IPS DF 4.7 (cell line): ENCODE results near the gene EVI2A.
"Not testable (repeated sequence)": the region's sequence is repeated elsewhere in the genome, so short reads cannot be mapped to it uniquely, and the experiment has no call there.

ENCODE experiments used
- DNase-seq: peaks from one replicate; pipeline ENCODE4 v3.0.0-alpha.2; 2013; ENCODE audit warnings: low spot score; ENCODE audit errors: extremely low read depth

Gene EVI2A, protein sequence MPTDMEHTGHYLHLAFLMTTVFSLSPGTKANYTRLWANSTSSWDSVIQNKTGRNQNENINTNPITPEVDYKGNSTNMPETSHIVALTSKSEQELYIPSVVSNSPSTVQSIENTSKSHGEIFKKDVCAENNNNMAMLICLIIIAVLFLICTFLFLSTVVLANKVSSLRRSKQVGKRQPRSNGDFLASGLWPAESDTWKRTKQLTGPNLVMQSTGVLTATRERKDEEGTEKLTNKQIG

DNA sequence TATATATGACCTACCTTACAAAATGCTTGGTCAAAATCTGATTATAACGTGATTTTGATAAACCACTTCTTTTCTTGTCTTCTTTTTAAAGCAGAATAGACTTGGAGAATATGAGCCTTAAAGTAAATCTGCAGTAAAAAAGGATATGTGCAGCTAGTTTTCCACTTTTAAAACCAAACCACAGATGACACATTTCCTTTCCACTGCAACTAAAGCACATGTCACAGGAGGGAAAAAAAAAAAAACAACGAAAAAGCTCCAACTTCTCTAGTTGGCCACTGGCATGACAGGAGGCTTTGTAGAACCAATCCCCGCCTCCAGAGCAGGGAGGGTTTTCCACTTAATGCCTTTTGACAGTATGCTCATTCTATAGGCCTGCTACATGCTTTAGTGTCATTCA, at the start of gene EVI2A:
EVI2A (minus strand) TSS at position 142 of the 400 bp plus-strand sequence. CDS start 2,609 bp downstream, outside the sequence.
- no peak for DNase-seq

DNA sequence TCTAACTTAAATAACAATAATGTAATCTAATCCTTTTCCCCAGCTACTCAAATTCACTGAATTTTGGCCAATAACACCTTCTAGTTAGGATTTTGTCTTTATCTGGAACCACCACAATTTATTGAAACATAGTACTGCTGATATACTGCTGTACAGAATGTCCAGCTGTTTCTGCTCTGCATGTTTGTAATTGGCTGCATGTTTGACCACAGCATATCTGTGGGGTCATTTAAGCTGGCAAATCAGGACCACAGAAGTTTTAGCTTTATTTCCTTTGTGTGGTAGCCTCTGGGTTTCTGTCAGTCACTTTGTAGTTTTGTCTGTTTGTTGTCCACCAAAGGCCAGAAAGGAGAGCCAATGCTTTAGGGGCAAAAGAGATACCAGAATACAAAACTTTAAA, 47.8 kb upstream of the EVI2A start:
- DNase-seq, result no peak

DNA sequence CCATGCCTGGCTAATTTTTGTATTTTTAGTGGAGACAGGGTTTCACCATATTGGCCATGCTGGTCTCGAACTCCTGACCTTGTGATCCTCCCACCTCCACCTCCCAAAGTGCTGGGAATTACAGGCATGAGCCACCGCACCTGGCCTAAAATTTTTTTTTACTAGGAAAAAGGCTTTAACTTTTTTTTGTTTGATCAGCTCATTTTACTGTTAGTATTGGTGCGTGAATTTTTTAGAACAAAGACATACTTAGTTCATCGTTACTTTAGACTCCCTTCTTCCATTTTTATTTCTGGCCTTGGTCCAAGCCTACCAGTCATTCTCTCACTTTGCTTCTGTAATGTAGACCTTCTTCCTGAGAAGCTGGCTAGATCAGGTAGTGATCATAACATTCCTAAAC, 44.7 kb upstream of the EVI2A start:
- DNase-seq, result no peak

DNA sequence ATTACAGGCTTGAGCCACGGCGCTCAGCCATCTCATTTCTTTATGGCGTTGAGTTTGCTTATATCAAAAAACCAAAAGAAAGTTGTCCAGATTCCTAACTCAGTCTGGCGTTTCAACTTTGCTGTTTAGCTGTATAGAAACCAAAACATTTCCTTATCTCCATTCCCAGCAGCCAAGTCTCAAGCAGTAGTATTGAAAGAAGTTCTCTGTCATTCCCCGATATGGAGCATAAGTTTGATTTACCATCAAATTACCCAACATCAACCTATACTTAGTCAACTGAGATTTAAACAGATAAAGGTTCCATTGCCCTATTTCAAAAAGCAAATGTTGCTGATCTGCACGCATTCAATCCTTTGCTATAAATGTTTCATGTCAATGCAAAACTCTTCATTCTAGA, 42.6 kb upstream of the EVI2A start:
- DNase-seq, result no peak

DNA sequence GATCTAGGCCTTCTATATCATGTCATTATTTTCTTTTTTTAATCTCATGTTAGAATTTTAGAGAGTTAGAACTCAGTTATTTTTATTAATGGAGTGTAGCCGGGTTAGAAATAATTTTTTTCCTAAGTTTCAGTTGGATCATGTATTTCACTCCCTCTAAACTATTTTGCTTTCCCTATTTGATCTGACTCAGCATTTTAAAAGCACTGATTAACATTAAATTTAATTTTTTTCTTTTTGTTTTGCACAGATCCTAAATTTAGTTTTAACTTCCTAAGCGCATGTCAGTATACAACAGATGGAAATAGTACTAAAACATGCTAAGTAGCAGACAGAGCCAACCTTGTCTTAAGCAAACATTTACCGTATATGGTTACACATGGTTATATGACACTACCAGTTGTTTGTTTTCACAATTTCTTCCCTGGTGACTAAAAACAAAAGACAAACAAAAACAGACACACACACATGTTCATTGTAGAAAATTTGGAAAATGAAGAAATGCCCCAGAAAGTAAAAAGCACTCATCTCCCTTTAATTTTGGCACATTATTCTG, 36.5 kb upstream of the EVI2A start:
- DNase-seq, result no peak

DNA sequence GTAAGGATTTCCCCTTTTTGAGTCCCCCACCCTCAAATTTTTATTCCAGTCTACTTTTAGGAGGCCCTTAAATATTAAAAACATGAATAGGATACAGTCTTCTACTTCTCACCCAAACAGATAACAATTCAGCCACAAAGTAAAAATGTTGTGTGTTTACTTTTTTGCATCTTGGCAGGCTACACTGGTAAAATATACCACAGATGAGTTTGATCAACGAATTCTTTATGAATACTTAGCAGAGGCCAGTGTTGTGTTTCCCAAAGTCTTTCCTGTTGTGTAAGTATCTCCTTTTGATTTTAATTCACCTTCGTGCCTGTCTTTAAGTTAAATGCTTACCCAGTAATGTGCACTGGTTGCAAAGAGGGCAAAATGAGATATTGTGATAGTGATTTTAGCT, 35.7 kb upstream of the EVI2A start:
- no peak for DNase-seq

DNA sequence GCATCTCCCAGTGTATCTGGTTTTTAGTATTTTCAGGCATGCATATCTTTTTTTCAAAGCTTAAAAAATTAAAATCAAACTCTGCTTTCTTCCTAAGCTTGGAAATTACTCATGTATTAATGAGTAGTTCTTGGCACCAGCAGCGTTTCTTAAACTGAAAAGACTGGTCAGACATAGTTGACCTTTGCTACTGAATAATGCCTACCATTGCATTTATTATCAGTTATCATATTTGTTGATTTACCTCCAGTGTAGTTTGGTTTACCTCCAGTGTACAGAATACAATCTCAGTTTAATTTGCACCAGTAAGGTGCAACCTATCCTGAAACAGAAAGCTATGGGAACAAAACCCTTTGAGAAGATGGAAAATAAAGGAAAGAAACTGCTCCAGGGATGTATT, 34.5 kb upstream of the EVI2A start:
- DNase-seq, result no peak

DNA sequence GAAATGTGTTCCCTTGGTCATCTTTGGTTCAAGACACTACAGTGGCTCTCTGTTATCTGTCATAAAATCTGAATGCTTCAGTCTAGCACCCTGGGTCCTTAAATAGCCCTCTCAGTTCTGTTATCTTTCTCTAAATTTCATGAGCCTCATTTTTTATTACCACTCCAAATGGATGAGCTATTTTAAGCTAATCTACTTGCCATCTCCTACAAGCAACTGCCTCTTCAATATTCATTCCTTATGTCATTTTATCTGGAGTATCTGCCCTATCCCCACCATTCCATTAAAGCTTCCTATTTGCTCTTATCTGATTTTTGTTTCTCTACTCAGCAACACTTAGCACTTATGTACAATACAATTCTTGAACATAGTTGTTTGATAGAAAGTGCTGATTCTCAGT, 28.0 kb upstream of the EVI2A start:
- DNase-seq, result no peak

DNA sequence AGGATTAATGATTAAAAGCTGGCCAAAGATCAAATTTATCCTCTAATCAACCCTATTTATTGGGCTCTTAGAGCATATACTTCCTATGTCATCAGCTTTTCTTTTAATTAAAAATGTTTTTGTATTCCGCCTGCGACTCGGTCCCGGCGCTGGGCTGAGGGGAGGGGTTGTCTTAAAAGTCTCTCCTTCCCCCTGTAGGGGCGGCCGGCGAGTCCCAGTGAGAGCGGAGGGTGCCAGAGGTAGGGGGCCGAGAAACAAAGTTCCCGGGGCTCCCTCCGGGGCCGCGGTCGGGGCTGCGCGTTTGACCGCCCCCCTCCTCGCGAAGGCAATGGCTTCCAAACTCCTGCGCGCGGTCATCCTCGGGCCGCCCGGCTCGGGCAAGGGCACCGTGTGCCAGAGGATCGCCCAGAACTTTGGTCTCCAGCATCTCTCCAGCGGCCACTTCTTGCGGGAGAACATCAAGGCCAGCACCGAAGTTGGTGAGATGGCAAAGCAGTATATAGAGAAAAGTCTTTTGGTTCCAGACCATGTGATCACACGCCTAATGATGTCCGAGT, 23.8 kb upstream of the EVI2A start:
- not testable (repeated sequence) for DNase-seq

DNA sequence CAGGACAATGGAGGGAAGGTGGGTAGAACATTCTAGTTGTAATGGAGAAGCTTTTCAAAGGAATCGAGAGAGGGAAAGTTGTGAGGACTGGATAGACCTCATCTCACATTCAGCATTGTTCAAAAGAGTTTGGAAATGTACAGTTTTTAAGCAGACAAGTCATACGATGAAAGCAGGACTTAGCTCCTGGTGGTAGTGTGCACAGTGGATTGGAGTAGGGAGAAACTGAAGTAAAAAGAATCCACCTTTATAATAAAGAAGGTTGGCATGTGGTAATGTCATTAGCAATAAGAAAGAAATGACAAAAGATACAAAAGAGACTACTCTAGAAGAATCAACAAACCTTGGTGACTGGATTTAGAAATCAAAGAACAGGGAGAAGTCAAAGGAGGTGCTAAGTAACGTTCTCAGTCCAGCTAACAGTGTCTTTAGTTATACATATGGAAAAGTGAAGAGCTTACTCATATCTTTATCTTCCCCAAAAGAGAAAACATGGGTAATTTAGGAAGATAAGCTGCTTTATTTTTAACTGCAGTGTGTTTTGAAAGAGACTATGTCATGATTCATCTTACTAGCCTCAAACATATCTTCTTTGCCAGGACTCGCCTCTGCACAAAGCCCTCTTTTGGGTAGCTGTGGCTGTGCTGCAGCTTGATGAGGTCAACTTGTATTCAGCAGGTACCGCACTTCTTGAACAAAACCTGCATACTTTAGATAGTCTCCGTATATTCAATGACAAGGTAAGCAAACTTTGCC, 18.7 kb upstream of the EVI2A start:
- no peak for DNase-seq

DNA sequence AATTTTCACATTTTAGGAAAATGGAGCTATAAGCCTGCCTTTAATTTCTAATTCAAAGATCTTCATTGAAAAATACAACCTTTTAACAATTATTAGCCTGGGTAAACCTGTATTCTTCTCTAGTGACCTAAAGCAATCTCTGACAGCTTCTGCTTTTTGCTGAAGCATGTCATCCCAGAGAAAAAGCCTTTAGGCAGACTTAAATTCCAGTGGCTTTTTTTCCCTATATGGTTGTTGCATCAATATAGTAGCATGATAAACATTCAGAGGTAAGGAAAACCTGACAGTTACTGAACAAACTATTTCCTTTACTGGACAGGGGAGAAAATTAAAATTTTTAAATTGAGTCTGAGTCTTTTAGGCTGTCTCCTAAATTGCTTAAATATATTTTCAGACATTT, 7.8 kb upstream of the EVI2A start:
- DNase-seq, result no peak

DNA sequence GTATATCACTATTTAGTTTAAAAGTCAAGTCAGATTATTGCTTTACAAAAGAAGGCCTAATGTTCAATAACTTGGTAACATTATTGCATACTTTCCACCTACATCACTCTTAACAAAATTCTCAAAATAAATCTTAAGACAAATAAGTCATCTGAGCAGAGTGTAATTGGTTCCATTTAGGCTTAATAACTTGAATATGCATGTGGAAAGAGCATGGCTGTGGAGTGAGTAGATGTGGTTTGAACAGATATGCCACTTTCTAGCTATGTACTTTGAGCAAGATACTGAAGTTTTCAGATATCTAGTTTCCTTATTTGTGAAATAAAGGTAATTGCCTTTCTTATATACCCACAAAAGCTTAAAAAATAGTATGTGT, 6.7 kb upstream of the EVI2A start:
- DNase-seq, result no peak

DNA sequence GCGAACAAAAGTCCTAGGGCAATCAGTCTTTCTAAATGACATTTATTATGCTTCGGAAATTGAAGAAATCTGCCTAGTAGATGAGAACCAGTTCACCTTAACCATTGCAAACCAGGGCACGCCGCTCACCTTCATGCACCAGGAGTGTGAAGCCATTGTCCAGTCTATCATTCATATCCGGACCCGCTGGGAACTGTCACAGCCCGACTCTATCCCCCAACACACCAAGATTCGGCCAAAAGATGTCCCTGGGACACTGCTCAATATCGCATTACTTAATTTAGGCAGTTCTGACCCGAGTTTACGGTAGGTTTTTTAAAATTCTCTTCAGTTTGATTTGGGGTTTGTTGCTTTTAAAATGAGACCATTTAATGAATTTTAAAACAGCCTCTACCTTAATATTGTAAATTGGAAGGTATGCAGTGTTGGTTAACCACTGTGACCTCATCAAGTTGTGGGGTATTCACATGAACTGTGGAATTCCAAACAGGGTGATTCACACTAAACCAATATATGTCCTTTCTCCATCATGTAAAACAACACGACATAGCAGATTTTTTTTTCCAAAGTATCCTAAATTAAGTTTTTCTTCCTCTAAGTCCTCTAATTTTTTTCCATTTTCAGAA, 6.2 kb upstream of the EVI2A start:
- DNase-seq, result no peak

DNA sequence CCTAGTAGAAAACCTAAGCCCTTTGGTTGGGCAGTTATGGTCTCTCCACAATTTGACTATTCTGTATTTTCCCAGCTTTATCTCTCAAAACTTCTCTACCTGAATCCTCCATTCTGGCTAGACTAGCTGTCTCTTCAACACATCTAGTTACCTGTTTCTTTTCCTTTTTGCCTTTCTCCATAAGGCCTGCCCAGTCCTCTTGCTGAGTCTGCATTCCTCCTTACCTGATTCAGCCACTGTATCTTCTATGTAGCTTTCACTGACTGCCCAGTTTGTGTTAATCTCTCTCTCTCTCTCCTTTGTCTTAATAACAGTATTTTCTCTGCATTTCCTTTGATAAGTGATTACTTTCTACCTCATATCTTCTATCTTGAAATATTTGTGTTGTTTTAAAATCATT, 2.1 kb upstream of the EVI2A start:
- DNase-seq, result no peak

DNA sequence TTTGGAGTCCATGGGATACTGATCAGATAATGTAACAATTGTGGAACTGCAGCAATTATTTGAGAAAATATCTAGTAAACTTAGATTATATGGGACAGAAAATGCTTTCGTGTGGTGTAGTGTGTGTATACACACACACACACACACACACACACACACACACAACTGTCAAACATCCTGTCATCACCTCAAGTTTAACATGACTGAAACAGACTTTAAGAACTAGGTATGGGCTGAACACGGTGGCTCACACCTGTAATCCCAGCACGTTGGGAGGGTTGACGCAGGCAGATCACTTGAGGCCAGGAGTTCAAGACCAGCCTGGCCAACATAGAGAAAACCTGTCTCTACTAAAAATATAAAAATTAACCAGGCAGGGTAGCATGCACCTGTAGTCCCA, 544 bp upstream of the EVI2A start:
- no peak for DNase-seq

DNA sequence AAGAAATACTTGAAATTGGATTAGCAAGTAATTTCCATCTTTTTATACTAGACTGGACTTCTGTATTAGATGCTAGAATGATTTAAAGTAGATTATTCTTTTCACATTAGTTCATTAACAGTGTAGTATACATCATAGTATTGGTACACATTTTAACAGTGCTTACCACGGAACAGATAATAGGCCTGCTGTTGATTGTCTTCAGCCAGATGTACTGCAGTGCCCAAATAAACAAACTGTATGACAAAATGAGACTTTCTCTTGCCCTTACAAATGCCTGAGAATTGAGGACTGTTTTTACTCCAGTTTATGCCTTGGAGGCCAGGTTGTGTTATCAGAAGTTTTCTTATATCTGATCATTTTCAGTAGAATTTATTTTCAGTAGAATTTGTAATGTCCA, 631 bp downstream of the EVI2A start:
- DNase-seq, result no peak

DNA sequence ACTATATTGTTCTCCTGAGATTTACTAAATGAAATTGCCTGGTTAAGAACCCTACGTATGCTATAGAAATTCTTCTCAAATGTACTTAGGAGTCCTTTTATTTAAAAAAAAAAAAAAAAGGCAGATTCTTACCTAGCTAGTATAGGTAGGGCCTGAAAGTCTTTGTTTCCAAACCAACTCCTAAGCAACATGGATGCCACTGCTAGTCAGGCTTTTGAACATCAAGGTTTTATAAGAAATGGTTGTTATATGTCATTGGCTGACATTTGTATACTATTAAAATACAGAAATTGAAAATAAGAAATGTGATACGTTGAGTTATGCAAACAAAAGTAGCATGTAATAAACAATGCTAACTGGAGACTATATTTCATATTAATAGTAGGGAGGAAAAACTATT, 1.2 kb downstream of the EVI2A start:
- DNase-seq, result no peak

DNA sequence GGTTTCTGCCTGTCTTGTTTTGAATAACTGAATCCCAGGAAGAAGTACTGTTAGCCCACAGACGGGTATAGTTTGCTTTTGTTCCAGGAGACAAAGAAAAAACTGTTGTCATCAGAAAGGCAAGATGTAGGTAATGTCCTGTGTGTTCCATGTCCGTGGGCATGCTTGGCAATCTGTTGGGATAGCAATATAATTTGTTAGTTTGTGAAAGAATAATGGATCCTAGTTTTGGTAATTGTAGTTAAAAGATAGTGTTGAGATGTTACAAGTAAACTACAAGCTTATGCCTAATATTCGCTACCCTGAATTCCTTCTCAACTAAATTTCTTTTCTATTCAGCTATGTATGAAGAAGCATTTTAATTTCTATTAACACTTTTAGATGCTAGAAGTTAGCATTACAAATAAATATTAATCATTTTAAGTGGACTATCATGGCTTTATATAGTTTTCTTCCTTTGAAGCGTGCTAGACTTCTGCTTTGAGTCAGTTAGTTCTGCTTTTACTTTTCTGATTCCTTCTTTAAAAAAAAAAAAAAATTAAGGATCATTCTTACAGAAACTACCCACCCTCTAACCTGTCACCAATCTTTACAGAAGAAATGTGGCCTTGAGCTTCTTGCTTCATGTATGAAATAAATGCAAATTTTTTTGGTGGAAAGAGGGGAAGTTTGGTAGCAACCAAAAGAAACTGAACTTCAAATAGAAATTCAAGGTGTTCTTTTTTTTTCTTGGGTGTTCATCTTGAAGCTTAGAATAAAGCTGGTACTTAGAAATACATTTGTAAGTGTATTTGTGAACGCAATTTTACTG, 2.4 kb downstream of the EVI2A start:
- DNase-seq, result no peak

DNA sequence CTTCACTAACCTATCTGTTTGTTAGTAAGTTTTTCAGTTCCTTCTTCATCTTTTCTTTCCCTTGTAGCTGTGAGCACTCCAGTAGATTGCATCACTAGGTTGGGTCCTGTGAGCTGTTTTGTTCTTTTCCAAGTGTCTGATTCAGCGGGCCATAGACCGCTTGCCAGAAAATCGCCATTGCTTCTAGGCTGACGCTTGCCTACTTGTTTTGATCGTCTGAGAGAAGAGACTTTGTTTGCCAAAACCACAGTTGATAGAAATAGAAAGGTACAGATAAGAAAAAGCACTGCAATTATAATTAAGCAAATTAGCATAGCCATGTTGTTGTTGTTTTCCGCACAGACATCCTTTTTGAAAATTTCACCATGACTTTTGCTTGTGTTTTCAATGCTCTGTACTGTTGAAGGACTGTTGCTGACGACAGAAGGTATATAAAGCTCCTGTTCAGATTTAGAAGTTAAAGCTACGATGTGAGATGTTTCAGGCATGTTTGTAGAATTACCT, 3.1 kb downstream of the EVI2A start:
- no peak for DNase-seq

DNA sequence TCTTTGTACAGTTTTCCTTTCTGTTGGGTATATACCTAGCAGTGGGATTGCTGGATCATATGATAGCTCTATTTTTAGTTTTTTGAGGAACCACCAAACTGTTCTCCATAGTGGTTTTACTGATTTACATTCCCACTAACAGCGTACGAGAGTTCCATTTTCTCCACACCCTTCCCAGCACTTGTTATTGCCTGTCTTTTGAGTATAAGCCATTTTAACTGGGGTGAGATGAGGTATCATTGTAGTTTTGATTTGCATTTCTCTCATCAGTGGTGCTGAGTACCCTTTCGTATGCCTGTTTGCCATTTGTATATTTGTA, 6.7 kb downstream of the EVI2A start:
- no peak for DNase-seq
